ENCODE results near the gene USP21.

DNA sequence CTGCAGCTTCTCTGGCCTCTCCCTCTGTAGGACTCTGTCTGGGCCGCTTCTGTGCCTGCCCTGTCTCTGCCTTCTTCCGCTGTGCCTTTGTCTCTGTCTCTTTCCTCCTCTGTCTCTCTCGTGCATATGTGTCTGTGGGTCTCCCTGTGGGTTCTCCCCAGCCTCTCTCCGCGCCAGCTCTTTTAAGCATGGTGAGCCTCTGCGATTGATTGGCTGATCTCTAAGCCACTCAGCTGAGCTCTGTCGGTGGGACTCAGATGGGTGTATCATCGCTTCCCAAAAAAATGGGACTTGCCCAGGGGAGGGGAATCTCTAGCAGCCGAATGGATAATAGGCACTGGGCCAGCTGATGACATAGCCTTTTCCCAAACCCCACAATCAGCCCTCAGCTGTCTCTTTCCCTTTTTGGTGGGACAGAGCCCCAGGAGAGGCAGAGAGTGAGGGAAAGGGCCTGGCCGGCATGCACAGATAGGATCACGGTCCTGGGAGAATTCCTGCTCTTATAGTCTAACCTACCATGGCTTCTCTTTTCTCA lies 39.7 kb downstream of the USP21 start, which contains the start of gene ADAMTS4:
- TF ChIP-seq POLR2A (IDR thresholded peaks at IDR 0.05) (peak in 1 of 2 donors; percentile 78), EP300 (IDR thresholded peaks at IDR 0.05) (no peak), POLR2AphosphoS5 (IDR thresholded peaks at IDR 0.05) (no peak)
- TF ChIP-seq, protein P1, sequence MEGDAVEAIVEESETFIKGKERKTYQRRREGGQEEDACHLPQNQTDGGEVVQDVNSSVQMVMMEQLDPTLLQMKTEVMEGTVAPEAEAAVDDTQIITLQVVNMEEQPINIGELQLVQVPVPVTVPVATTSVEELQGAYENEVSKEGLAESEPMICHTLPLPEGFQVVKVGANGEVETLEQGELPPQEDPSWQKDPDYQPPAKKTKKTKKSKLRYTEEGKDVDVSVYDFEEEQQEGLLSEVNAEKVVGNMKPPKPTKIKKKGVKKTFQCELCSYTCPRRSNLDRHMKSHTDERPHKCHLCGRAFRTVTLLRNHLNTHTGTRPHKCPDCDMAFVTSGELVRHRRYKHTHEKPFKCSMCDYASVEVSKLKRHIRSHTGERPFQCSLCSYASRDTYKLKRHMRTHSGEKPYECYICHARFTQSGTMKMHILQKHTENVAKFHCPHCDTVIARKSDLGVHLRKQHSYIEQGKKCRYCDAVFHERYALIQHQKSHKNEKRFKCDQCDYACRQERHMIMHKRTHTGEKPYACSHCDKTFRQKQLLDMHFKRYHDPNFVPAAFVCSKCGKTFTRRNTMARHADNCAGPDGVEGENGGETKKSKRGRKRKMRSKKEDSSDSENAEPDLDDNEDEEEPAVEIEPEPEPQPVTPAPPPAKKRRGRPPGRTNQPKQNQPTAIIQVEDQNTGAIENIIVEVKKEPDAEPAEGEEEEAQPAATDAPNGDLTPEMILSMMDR (IDR thresholded peaks at IDR 0.05), result no peak
